NK-92 (cell line): ENCODE results near the gene OR4Q3.
"Not testable (repeated sequence)": the region's sequence is repeated elsewhere in the genome, so short reads cannot be mapped to it uniquely, and the experiment has no call there.

Source experiments
- DNase-seq: peaks from one replicate; lab custom pipeline; 2025; ENCODE audit not compliant: unreplicated experiment; lab: John Stamatoyannopoulos, UW

OR4Q3 gene

GRCh38 chr14:19743256-19743655, at the start of gene OR4Q3:
TSS of gene OR4Q3 (plus strand) at chr14:19743571.
- DNase-seq, result no peak

GRCh38 chr14:19729359-19729758, 14.0 kb upstream of the OR4Q3 start:
- DNase-seq, result no peak

GRCh38 chr14:19729763-19730162, 13.6 kb upstream of the OR4Q3 start:
- DNase-seq, result no peak

- DNase-seq, result not testable (repeated sequence)
These were observed 9.5 kb upstream of the OR4Q3 start for GRCh38 chr14:19733893-19734292.

- DNase-seq, result not testable (repeated sequence)
These were observed 8.9 kb downstream of the OR4Q3 start for GRCh38 chr14:19752316-19752715.

GRCh38 chr14:19754172-19754571, 10.8 kb downstream of the OR4Q3 start:
- DNase-seq, result no peak

- DNase-seq, result not testable (repeated sequence)
These were observed 28.1 kb downstream of the OR4Q3 start for GRCh38 chr14:19771491-19771890.

GRCh38 chr14:19771895-19772430, 28.6 kb downstream of the OR4Q3 start:
- DNase-seq, result no peak

GRCh38 chr14:19772454-19772853, 29.1 kb downstream of the OR4Q3 start:
- DNase-seq, result not testable (repeated sequence)

GRCh38 chr14:19773204-19773603, 29.8 kb downstream of the OR4Q3 start, which contains the start of gene OR4M1:
TSS of gene OR4M1 (plus strand) at chr14:19773504. CDS start at chr14:19780323, 6,819 bp downstream.
- DNase-seq, result not testable (repeated sequence)

GRCh38 chr14:19775587-19775986, 32.2 kb downstream of the OR4Q3 start:
- no peak for DNase-seq

GRCh38 chr14:19785848-19786247, 42.5 kb downstream of the OR4Q3 start:
- not testable (repeated sequence) for DNase-seq

GRCh38 chr14:19787318-19787717, 43.9 kb downstream of the OR4Q3 start:
- not testable (repeated sequence) for DNase-seq

- DNase-seq, result not testable (repeated sequence)
These were observed 44.8 kb downstream of the OR4Q3 start for GRCh38 chr14:19788150-19788549.

GRCh38 chr14:19796520-19797108, 53.2 kb downstream of the OR4Q3 start:
- DNase-seq, result not testable (repeated sequence)
